PC-3 (cell line): ENCODE data around the gene ST14.

Experiments
- CTCF ChIP-seq: fragments of 300-600 bp; sonication (generic); conservative IDR thresholded peaks from 2 replicates; pipeline ENCODE4 v1.5.1; 2017; ENCODE audit warnings: antibody characterized with exemption, low read depth, mild to moderate bottlenecking, low read length
- EZH2 ChIP-seq: fragments of 300-600 bp; sonication (generic); IDR thresholded peaks from one replicate; pipeline ENCODE4 v1.6.1; 2017; ENCODE audit warnings: antibody characterized with exemption, mild to moderate bottlenecking, low read length; ENCODE audit not compliant: unreplicated experiment
- EZH2phosphoT487 ChIP-seq: fragments of 300-600 bp; sonication (generic); IDR thresholded peaks from 2 replicates; pipeline ENCODE4 v1.6.1; 2018; ENCODE audit warnings: mild to moderate bottlenecking, antibody characterized with exemption, low read length, borderline replicate concordance

GRCh38 chr11:130146796-130147195 is 12.8 kb upstream of the ST14 start:
- TF ChIP-seq CTCF (no peak), EZH2phosphoT487 (no peak), EZH2 (no peak)
